ENCODE measurements around the gene SZT2. TPM values are rescaled to one million over a fixed set of nuclear protein-coding genes. Genes with fewer than 3 reads are reported as not detected.

The SZT2 gene
- total RNA-seq, result 15.1 and 22.0 TPM in 2 replicates

- peak; percentile 81 for DNase-seq (ENCODE audit: low read depth, low spot score)
Observed at GRCh38 chr1:43389326-43390313, at the start of gene SZT2, which contains the start of gene MED8. Gene SZT2, plus strand, starts transcription at chr1:43389899. Its CDS starts 70 bp downstream, at chr1:43389969. Gene MED8, minus strand, starts transcription at chr1:43389800. Its CDS starts 36 bp downstream, at chr1:43389764.

GRCh38 chr1:43340559-43340958 lies 49.1 kb upstream of the SZT2 start:
- no peak for DNase-seq (ENCODE audit: low read depth, low spot score)

GRCh38 chr1:43344267-43344850 lies 45.3 kb upstream of the SZT2 start:
- no peak for DNase-seq (ENCODE audit: low read depth, low spot score)

- no peak for DNase-seq (ENCODE audit: low read depth, low spot score)
Observed at GRCh38 chr1:43345120-43345519, 44.6 kb upstream of the SZT2 start.

- DNase-seq (ENCODE audit: low read depth, low spot score), result no peak
Observed at GRCh38 chr1:43346636-43347035, 43.1 kb upstream of the SZT2 start.

GRCh38 chr1:43348343-43348808 lies 41.3 kb upstream of the SZT2 start:
- no peak for DNase-seq (ENCODE audit: low read depth, low spot score)

GRCh38 chr1:43348809-43349593 lies 40.7 kb upstream of the SZT2 start:
- no peak for DNase-seq (ENCODE audit: low read depth, low spot score)

GRCh38 chr1:43349594-43350306 lies 39.9 kb upstream of the SZT2 start:
- no peak for DNase-seq (ENCODE audit: low read depth, low spot score)

- no peak for DNase-seq (ENCODE audit: low read depth, low spot score)
Observed at GRCh38 chr1:43350976-43351375, 38.7 kb upstream of the SZT2 start.

GRCh38 chr1:43351421-43352350 lies 38.0 kb upstream of the SZT2 start:
- DNase-seq (ENCODE audit: low read depth, low spot score), result no peak

- no peak for DNase-seq (ENCODE audit: low read depth, low spot score)
Observed at GRCh38 chr1:43352351-43352705, 37.4 kb upstream of the SZT2 start.

- no peak for DNase-seq (ENCODE audit: low read depth, low spot score)
Observed at GRCh38 chr1:43352881-43353280, 36.8 kb upstream of the SZT2 start.

- no peak for DNase-seq (ENCODE audit: low read depth, low spot score)
Observed at GRCh38 chr1:43354471-43354870, 35.2 kb upstream of the SZT2 start.

- DNase-seq (ENCODE audit: low read depth, low spot score), result no peak
Observed at GRCh38 chr1:43354936-43355335, 34.8 kb upstream of the SZT2 start.

- DNase-seq (ENCODE audit: low read depth, low spot score), result no peak
Observed at GRCh38 chr1:43357251-43357650, 32.4 kb upstream of the SZT2 start.

GRCh38 chr1:43358121-43358745 lies 31.5 kb upstream of the SZT2 start:
- no peak for DNase-seq (ENCODE audit: low read depth, low spot score)

GRCh38 chr1:43358746-43359693 lies 30.7 kb upstream of the SZT2 start, which contains the start of gene CDC20:
Gene CDC20, plus strand, starts transcription at chr1:43358981. Its CDS starts 235 bp downstream, at chr1:43359216.
- peak; percentile 78 for DNase-seq (ENCODE audit: low read depth, low spot score)

GRCh38 chr1:43359696-43360095 lies 30.0 kb upstream of the SZT2 start:
- no peak for DNase-seq (ENCODE audit: low read depth, low spot score)
